HCT116 (cell line): Measurements from ENCODE around the gene KRT2. TPM values are rescaled to one million over a fixed set of nuclear protein-coding genes. Genes with fewer than 3 reads are reported as not detected.

Source experiments
- ATAC-seq: fragments of 200-7000 bp; cut with Tn5 transposase; 2 replicates; pipeline ENCODE4 v1.9.1; 2020; ENCODE audit warnings: mild to moderate bottlenecking, moderate library complexity
- BruUV-seq: library from RNA; stranded (reverse); fragments of 400-500 nt; replicated peaks from 2 replicates; lab custom pipeline; 2021; lab: Mats Ljungman, UMichigan
- CTCF ChIA-PET: fragments of 300-600 bp; sonication (Branson Sonifier 250); formaldehyde crosslinking; loops from one replicate; lab custom pipeline; 2021; ENCODE audit warnings: antibody characterized with exemption; lab: Charles Lee
- POLR2A ChIA-PET: fragments of 300-600, 350-600 bp; sonication (Branson Sonifier 250); formaldehyde crosslinking; loops from one replicate; lab custom pipeline; 2021; ENCODE audit warnings: antibody characterized with exemption; lab: Charles Lee
- RAD21 ChIA-PET, 2 experiments: fragments of 300-600 bp; sonication (Branson Sonifier 250); formaldehyde crosslinking; loops; one replicate each; lab custom pipeline; 2023; ENCODE audit warnings: low total read pairs in 2 of 2; ENCODE audit not compliant: uncharacterized antibody in 2 of 2, unreplicated experiment in 2 of 2, low non-redundant PET in 1 of 2; lab: Charles Lee
- DNase-seq: peaks from one replicate; pipeline ENCODE4 v3.0.0-alpha.2; 2010; ENCODE audit warnings: low read depth, low spot score
- H2AFZ ChIP-seq: fragments of 200-600 bp; shearing (Covaris generic), sonication (generic); 2 replicates; pipeline ENCODE4 v1.6.1; 2017; ENCODE audit warnings: low read depth, mixed run types, mixed read lengths, antibody characterized with exemption, low read length; ENCODE audit not compliant: poor library complexity, severe bottlenecking
- H3K27ac ChIP-seq: 2 replicates; pipeline ENCODE4 v1.5.1; 2012; ENCODE audit warnings: low read depth, low read length
- H3K27me3 ChIP-seq: fragments of 200-600 bp; sonication (generic); 2 replicates; pipeline ENCODE4 v1.6.1; 2016; ENCODE audit warnings: mixed run types, low read length, mixed read lengths; ENCODE audit not compliant: insufficient read depth
- H3K36me3 ChIP-seq, 2 experiments: fragments of 200-500 bp in 1 of 2; fragments of 200-600 bp in 1 of 2; sonication (Bioruptor generic) in 1 of 2; sonication (generic) in 1 of 2; 2 replicates each; pipeline versions ENCODE4 v1.5.1 to v1.6.1; 2014 to 2016; ENCODE audit warnings: low read length in 2 of 2, inconsistent platforms in 1 of 2, mixed read lengths in 1 of 2, mixed run types in 1 of 2; ENCODE audit not compliant: insufficient read depth in 2 of 2, control insufficient read depth in 1 of 2
- H3K4me1 ChIP-seq, 2 experiments: fragments of 200-600 bp in 1 of 2; sonication (generic) in 1 of 2; 2 replicates each; pipeline versions ENCODE4 v1.5.1 to v1.6.1; 2012 to 2017; ENCODE audit warnings: low read length in 2 of 2, inconsistent platforms in 1 of 2, mild to moderate bottlenecking in 1 of 2, mixed read lengths in 1 of 2, mixed run types in 1 of 2, moderate library complexity in 1 of 2; ENCODE audit not compliant: insufficient read depth in 2 of 2, control insufficient read depth in 1 of 2
- H3K4me2 ChIP-seq: fragments of 200-600 bp; sonication (generic); 2 replicates; pipeline ENCODE4 v1.6.1; 2017; ENCODE audit warnings: mixed run types, low read length, mixed read lengths
- H3K4me3 ChIP-seq, 2 experiments: fragments of 200-600 bp in 1 of 2; sonication (generic) in 1 of 2; replicated peaks in 1 of 2; 2 replicates each; pipeline ENCODE4 v1.5.1; 2011 to 2016; ENCODE audit warnings: low read length in 2 of 2, control low read depth in 1 of 2, low read depth in 1 of 2, mild to moderate bottlenecking in 1 of 2, mixed read lengths in 1 of 2, mixed run types in 1 of 2
- H3K79me2 ChIP-seq: fragments of 200-600 bp; sonication (generic); 2 replicates; pipeline ENCODE4 v1.6.1; 2017; ENCODE audit warnings: mild to moderate bottlenecking, mixed run types, low read length, moderate library complexity, mixed read lengths; ENCODE audit not compliant: insufficient read depth
- H3K9ac ChIP-seq: fragments of 200-600 bp; sonication (generic); 2 replicates; pipeline ENCODE4 v1.6.1; 2016; ENCODE audit warnings: low read length, mixed read lengths
- H3K9me2 ChIP-seq: fragments of 200-600 bp; sonication (generic), shearing (Covaris generic); 2 replicates; pipeline ENCODE4 v1.6.1; 2017; ENCODE audit warnings: mixed run types, mild to moderate bottlenecking, moderate library complexity; ENCODE audit not compliant: insufficient read depth
- H3K9me3 ChIP-seq, 2 experiments: fragments of 200-500 bp in 1 of 2; fragments of 200-600 bp in 1 of 2; sonication (Bioruptor generic) in 1 of 2; sonication (generic) in 1 of 2; 2 replicates each; pipeline ENCODE4 v1.6.1; 2014 to 2017; ENCODE audit warnings: low read length in 2 of 2, mixed read lengths in 2 of 2, inconsistent platforms in 1 of 2, low read depth in 1 of 2, mild to moderate bottlenecking in 1 of 2, mixed run types in 1 of 2, moderate library complexity in 1 of 2; ENCODE audit not compliant: control insufficient read depth in 1 of 2, insufficient read depth in 1 of 2
- H4K20me1 ChIP-seq: fragments of 200-600 bp; sonication (generic), shearing (Covaris generic); 2 replicates; pipeline ENCODE4 v1.6.1; 2017; ENCODE audit warnings: mixed run types, mild to moderate bottlenecking, moderate library complexity; ENCODE audit not compliant: insufficient read depth
- CEBPB ChIP-seq: IDR thresholded peaks from 2 replicates; pipeline ENCODE4 v1.6.1; 2012; ENCODE audit warnings: low read depth
- EGR1 ChIP-seq: IDR thresholded peaks from 2 replicates; pipeline ENCODE4 v1.6.1; 2012; ENCODE audit warnings: low read depth
- ELF1 ChIP-seq: IDR thresholded peaks from 2 replicates; pipeline ENCODE4 v1.6.1; 2012; ENCODE audit warnings: low read depth, borderline replicate concordance
- EZH2phosphoT487 ChIP-seq: fragments of 200-600 bp; IDR thresholded peaks from 2 replicates; pipeline ENCODE4 v1.6.1; 2018; ENCODE audit warnings: antibody characterized with exemption, borderline replicate concordance
- FOSL1 ChIP-seq: IDR thresholded peaks from 2 replicates; pipeline ENCODE4 v1.6.1; 2012; ENCODE audit warnings: low read depth
- JUND ChIP-seq: IDR thresholded peaks from 2 replicates; pipeline ENCODE4 v1.6.1; 2012
- POLR2A ChIP-seq: IDR thresholded peaks from 2 replicates; pipeline ENCODE4 v1.7.0; 2011; ENCODE audit warnings: borderline replicate concordance; ENCODE audit not compliant: insufficient read depth, insufficient read length; ENCODE audit errors: extremely low read depth
- RAD21 ChIP-seq: IDR thresholded peaks from 2 replicates; pipeline ENCODE4 v1.6.1; 2012; ENCODE audit warnings: low read depth, mild to moderate bottlenecking
- YY1 ChIP-seq: IDR thresholded peaks from 2 replicates; pipeline ENCODE4 v1.6.1; 2011; ENCODE audit warnings: low read length, low read depth, moderate library complexity, mild to moderate bottlenecking; ENCODE audit not compliant: insufficient replicate concordance; ENCODE audit errors: extremely low read depth
- ZNF274 ChIP-seq: fragments of 200-500 bp; sonication (Bioruptor generic); IDR thresholded peaks from 2 replicates; pipeline ENCODE4 v1.6.1; 2014; ENCODE audit warnings: mild to moderate bottlenecking, low read depth, low read length, inconsistent platforms
- intact Hi-C: fragments of 100-400 bp; cut with micrococcal nuclease; formaldehyde crosslinking; loops from 2 replicates; pipeline ENCODE4 v1.10.0; 2022
- total RNA-seq: library from RNA; stranded (reverse); gene quantifications from one replicate; pipeline ENCODE4 v1.2.1, GENCODE V29; 2021; ENCODE audit not compliant: unreplicated experiment
- TF ChIP-seq, protein P1 (sequence below): IDR thresholded peaks from 2 replicates; pipeline ENCODE4 v1.6.1; 2012
- TF ChIP-seq, protein P2 (sequence below): IDR thresholded peaks from 2 replicates; pipeline ENCODE4 v1.6.1; 2012; ENCODE audit warnings: low read depth
- TF ChIP-seq, protein P3 (sequence below): IDR thresholded peaks from 2 replicates; pipeline ENCODE4 v1.6.1; 2012
- TF ChIP-seq, protein P4 (sequence below): IDR thresholded peaks from 2 replicates; pipeline ENCODE4 v1.6.1; 2011; ENCODE audit warnings: mild to moderate bottlenecking, low read length, moderate library complexity; ENCODE audit not compliant: insufficient replicate concordance; ENCODE audit errors: extremely low read depth
- TF ChIP-seq, protein P5 (sequence below), 3 experiments: fragments of 200-600 bp in 1 of 3; sonication (generic) in 1 of 3; IDR thresholded peaks in 2 of 3; conservative IDR thresholded peaks in 1 of 3; 2 replicates each; pipeline ENCODE4 v1.5.1; 2012 to 2017; ENCODE audit warnings: low read depth in 2 of 3, low read length in 2 of 3, antibody characterized with exemption in 1 of 3, borderline replicate concordance in 1 of 3, control low read depth in 1 of 3, mild to moderate bottlenecking in 1 of 3, mixed read lengths in 1 of 3, mixed run types in 1 of 3, moderate library complexity in 1 of 3; ENCODE audit not compliant: insufficient read depth in 1 of 3

The KRT2 gene
- total RNA-seq, 1 experiment from 2014 or later, result not detected

DNA sequence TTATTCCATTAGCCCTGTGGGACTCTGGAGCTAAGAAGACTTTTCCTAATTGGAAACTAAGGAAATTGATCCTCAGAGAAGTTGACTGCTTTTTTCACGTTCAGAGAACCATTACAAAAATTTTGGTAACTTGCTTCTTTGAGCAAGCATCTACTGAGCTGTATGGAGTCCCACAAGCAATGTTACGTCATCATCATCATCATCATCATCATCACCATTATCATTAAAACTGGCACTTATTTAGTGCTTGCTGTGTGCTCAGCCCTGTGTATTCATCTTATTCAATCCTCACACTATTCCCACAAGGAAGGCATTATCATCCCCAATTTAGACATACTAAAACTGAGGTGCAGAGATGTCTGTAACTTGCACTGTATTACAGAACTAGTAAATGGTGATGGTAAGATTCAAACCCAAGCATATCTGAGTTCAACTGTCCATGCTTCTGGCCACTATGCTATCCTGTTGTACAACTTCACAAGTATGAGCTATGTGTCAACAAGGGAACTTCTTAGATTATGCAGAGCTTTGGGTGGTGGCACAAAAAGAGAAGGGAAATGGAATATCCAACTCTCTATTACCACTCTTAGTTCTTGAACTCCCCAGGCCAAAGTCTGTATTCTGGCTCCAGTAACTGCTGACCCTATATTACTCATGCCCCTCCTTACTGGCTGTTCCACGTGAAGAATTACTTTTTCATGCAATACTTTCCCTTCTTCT lies 21.9 kb upstream of the KRT2 start:
- intact Hi-C loops, result no loop called here
- H2AFZ ChIP-seq, result no peak overlapping the region
- no peak overlapping the region for H3K27ac ChIP-seq
- H3K4me1 ChIP-seq, result peaks cover 0 to 23% of the 10 kb centered on the region in 2 experiments; a peak in 2 of 4 replicates
- no peak overlapping the region for H3K9ac ChIP-seq
- no peaks in the 10 kb centered on the region for H4K20me1 ChIP-seq
- ATAC-seq (no peak), DNase-seq (no peak)
- H3K4me3 ChIP-seq, result no peak overlapping the region
- TF ChIP-seq POLR2A (no peak), FOSL1 (no peak), RAD21 (no peak), ZNF274 (no peak), YY1 (no peak), EZH2phosphoT487 (no peak), ELF1 (no peak), EGR1 (no peak), JUND (no peak), CEBPB (no peak)
- TF ChIP-seq, protein P1, sequence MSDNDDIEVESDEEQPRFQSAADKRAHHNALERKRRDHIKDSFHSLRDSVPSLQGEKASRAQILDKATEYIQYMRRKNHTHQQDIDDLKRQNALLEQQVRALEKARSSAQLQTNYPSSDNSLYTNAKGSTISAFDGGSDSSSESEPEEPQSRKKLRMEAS, result no peak
- TF ChIP-seq, protein P2, sequence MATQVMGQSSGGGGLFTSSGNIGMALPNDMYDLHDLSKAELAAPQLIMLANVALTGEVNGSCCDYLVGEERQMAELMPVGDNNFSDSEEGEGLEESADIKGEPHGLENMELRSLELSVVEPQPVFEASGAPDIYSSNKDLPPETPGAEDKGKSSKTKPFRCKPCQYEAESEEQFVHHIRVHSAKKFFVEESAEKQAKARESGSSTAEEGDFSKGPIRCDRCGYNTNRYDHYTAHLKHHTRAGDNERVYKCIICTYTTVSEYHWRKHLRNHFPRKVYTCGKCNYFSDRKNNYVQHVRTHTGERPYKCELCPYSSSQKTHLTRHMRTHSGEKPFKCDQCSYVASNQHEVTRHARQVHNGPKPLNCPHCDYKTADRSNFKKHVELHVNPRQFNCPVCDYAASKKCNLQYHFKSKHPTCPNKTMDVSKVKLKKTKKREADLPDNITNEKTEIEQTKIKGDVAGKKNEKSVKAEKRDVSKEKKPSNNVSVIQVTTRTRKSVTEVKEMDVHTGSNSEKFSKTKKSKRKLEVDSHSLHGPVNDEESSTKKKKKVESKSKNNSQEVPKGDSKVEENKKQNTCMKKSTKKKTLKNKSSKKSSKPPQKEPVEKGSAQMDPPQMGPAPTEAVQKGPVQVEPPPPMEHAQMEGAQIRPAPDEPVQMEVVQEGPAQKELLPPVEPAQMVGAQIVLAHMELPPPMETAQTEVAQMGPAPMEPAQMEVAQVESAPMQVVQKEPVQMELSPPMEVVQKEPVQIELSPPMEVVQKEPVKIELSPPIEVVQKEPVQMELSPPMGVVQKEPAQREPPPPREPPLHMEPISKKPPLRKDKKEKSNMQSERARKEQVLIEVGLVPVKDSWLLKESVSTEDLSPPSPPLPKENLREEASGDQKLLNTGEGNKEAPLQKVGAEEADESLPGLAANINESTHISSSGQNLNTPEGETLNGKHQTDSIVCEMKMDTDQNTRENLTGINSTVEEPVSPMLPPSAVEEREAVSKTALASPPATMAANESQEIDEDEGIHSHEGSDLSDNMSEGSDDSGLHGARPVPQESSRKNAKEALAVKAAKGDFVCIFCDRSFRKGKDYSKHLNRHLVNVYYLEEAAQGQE, result no peak
- TF ChIP-seq, protein P3, sequence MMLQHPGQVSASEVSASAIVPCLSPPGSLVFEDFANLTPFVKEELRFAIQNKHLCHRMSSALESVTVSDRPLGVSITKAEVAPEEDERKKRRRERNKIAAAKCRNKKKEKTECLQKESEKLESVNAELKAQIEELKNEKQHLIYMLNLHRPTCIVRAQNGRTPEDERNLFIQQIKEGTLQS, result no peak
- TF ChIP-seq, protein P4, sequence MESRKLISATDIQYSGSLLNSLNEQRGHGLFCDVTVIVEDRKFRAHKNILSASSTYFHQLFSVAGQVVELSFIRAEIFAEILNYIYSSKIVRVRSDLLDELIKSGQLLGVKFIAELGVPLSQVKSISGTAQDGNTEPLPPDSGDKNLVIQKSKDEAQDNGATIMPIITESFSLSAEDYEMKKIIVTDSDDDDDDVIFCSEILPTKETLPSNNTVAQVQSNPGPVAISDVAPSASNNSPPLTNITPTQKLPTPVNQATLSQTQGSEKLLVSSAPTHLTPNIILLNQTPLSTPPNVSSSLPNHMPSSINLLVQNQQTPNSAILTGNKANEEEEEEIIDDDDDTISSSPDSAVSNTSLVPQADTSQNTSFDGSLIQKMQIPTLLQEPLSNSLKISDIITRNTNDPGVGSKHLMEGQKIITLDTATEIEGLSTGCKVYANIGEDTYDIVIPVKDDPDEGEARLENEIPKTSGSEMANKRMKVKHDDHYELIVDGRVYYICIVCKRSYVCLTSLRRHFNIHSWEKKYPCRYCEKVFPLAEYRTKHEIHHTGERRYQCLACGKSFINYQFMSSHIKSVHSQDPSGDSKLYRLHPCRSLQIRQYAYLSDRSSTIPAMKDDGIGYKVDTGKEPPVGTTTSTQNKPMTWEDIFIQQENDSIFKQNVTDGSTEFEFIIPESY, result no peak
- TF ChIP-seq, protein P5, sequence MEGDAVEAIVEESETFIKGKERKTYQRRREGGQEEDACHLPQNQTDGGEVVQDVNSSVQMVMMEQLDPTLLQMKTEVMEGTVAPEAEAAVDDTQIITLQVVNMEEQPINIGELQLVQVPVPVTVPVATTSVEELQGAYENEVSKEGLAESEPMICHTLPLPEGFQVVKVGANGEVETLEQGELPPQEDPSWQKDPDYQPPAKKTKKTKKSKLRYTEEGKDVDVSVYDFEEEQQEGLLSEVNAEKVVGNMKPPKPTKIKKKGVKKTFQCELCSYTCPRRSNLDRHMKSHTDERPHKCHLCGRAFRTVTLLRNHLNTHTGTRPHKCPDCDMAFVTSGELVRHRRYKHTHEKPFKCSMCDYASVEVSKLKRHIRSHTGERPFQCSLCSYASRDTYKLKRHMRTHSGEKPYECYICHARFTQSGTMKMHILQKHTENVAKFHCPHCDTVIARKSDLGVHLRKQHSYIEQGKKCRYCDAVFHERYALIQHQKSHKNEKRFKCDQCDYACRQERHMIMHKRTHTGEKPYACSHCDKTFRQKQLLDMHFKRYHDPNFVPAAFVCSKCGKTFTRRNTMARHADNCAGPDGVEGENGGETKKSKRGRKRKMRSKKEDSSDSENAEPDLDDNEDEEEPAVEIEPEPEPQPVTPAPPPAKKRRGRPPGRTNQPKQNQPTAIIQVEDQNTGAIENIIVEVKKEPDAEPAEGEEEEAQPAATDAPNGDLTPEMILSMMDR (IDR thresholded peaks at IDR 0.05 in 2 of 3, conservative IDR thresholded peaks at IDR 0.05 in 1 of 3; ENCODE audit: borderline replicate concordance in 1 of 3, insufficient read depth in 1 of 3, low read depth in 2 of 3, low read length in 2 of 3), result no peak
- H3K27me3 ChIP-seq, result peaks cover 18% of the 10 kb centered on the region
- CTCF ChIA-PET, result interaction anchor here (1.5 to 1.6 kb wide), 2 partner anchors 197 to 302 kb away, joined by 3 to 4 read pairs; no protein-coding TSS in a partner anchor
- H3K4me2 ChIP-seq, result no peak overlapping the region
- RAD21 ChIA-PET, result no interaction called here
- BruUV-seq, result no TSS peak
- no peaks in the 10 kb centered on the region for H3K79me2 ChIP-seq
- no peaks in the 10 kb centered on the region for H3K9me3 ChIP-seq
- H3K9me2 ChIP-seq, result no peaks in the 10 kb centered on the region
- POLR2A ChIA-PET, result no interaction called here
- H3K36me3 ChIP-seq, result no peaks in the 10 kb centered on the region
